ENCODE measurements around the gene MAST2. TPM values are rescaled to one million over a fixed set of nuclear protein-coding genes. Genes with fewer than 3 reads are reported as not detected.

The MAST2 gene
- total and polyA plus RNA-seq, 2 donors (not counting 3 experiments of a cell fraction or from before 2014, with no cell fraction given) = 25.0 to 41.2 TPM

DNA sequence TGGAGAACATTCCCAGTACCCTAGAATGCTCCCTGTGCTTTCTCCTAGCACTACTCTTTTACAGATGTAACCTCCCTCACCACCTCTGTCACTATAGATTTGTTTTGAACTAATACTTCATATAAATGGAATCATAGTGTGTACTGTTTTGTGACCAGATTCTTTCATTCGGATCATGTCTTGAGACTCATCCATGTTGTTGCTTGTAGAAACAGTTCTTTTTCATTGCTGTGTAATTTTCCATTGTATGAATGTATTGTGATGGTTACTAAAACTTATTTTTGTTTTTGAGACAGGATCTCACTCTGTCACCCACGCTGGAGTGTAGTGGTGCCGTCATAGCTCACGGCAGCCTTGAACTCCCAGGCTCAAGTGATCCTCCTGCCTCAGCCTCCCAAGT is 2.7 kb downstream of the MAST2 start:
- Histone ChIP-seq H3K9me1 (replicated peaks; ENCODE audit: control insufficient read depth, extremely low read depth, insufficient read depth, low read length) (peaks cover 5% of the 10 kb centered on the region), H3K9me3 (replicated peaks; ENCODE audit: control insufficient read depth, insufficient read depth, low read length) (no peaks in the 10 kb centered on the region), H3K27ac (ENCODE audit: insufficient read depth, low read depth, low read length) (no peak overlapping the region), H2AFZ (ENCODE audit: low read depth, low read length) (no peak overlapping the region), H3K27me3 (ENCODE audit: control insufficient read depth in 2 of 2, insufficient read depth in 2 of 2, low read length in 2 of 2) (no peaks in the 10 kb centered on the region), H4K20me1 (replicated peaks; ENCODE audit: control insufficient read depth, extremely low read depth, insufficient read depth, low read length) (peaks cover 2% of the 10 kb centered on the region), H3K4me2 (ENCODE audit: insufficient read depth, low read length) (no peak overlapping the region), H3K79me2 (ENCODE audit: control insufficient read depth, insufficient read depth, low read length) (peaks cover 60% of the 10 kb centered on the region), H3K4me1 (ENCODE audit: control insufficient read depth, extremely low read depth, insufficient read depth, low read length) (peaks cover 24% of the 10 kb centered on the region), H3K4me3 (replicated peaks in 1 of 3; ENCODE audit: insufficient read depth in 1 of 3, low read depth in 1 of 3, low read length in 3 of 3) (no peak overlapping the region), H3K9ac (replicated peaks; ENCODE audit: extremely low read depth, insufficient read depth, low read length) (no peak overlapping the region), H3K36me3 (ENCODE audit: control insufficient read depth in 2 of 2, extremely low read depth in 1 of 2, insufficient read depth in 2 of 2, low read length in 2 of 2) (no peaks in the 10 kb centered on the region)
- BruUV-seq (replicated peaks) = no TSS peak
- ChIA-PET POLR2A (no interaction called here), CTCF (interaction anchor here (2.1 kb wide), 1 partner anchor 9 kb away, joined by 9 read pairs; no protein-coding TSS in a partner anchor)
- no peak for TF ChIP-seq POLR2A (IDR thresholded peaks at IDR 0.05; ENCODE audit: low read depth, low read length)
- TF ChIP-seq, protein P1, sequence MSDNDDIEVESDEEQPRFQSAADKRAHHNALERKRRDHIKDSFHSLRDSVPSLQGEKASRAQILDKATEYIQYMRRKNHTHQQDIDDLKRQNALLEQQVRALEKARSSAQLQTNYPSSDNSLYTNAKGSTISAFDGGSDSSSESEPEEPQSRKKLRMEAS (IDR thresholded peaks at IDR 0.05; ENCODE audit: insufficient read depth, insufficient read length) = no peak
- no peak for TF ChIP-seq JUN (IDR thresholded peaks at IDR 0.05; ENCODE audit: borderline replicate concordance, insufficient read depth, insufficient read length, low read depth)
- TF ChIP-seq MYC (IDR thresholded peaks at IDR 0.05; ENCODE audit: low read depth, low read length) = no peak
- TF ChIP-seq FOS (IDR thresholded peaks at IDR 0.05; ENCODE audit: borderline replicate concordance, insufficient read depth, low read length) = no peak
- no peak for TF ChIP-seq EZH2 (IDR thresholded peaks at IDR 0.05; ENCODE audit: borderline replicate concordance, low read depth, low read length, severe bottlenecking)
- TF ChIP-seq, protein P2, sequence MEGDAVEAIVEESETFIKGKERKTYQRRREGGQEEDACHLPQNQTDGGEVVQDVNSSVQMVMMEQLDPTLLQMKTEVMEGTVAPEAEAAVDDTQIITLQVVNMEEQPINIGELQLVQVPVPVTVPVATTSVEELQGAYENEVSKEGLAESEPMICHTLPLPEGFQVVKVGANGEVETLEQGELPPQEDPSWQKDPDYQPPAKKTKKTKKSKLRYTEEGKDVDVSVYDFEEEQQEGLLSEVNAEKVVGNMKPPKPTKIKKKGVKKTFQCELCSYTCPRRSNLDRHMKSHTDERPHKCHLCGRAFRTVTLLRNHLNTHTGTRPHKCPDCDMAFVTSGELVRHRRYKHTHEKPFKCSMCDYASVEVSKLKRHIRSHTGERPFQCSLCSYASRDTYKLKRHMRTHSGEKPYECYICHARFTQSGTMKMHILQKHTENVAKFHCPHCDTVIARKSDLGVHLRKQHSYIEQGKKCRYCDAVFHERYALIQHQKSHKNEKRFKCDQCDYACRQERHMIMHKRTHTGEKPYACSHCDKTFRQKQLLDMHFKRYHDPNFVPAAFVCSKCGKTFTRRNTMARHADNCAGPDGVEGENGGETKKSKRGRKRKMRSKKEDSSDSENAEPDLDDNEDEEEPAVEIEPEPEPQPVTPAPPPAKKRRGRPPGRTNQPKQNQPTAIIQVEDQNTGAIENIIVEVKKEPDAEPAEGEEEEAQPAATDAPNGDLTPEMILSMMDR (IDR thresholded peaks at IDR 0.05; ENCODE audit: extremely low read depth in 1 of 2, insufficient read depth in 1 of 2, low read depth in 1 of 2, low read length in 2 of 2) = no peak
- TF ChIP-seq GATA2 (IDR thresholded peaks at IDR 0.05; ENCODE audit: insufficient read depth, insufficient read length, low read depth, low read length) = no peak
- TF ChIP-seq POLR2AphosphoS5 (IDR thresholded peaks at IDR 0.05; ENCODE audit: insufficient read depth, low read depth, low read length) = no peak
- DNase-seq (ENCODE audit: low read depth, low spot score) (no peak), FAIRE-seq (no peak)
- intact Hi-C loops (cut with micrococcal nuclease) = no loop called here
- dilution Hi-C loops (cut with MboI; ENCODE audit: extremely low pct_ligation_motif_present, low sequenced_read_pairs) = no loop called here

Measured in endothelial cell of umbilical vein (primary cell).